Islet of Langerhans (tissue), 1 donor: ENCODE data around the gene ELP4.
"Not testable (repeated sequence)": the region's sequence is repeated elsewhere in the genome, so short reads cannot be mapped to it uniquely, and the experiment has no call there.

ENCODE experiments used
- FAIRE-seq: peaks from one replicate; lab custom pipeline; 2011; peaks lifted over from hg19 to GRCh38; lab: Jason Lieb, UNC

The ELP4 gene

GRCh38 chr11:31555938-31556337 is 46.4 kb downstream of the ELP4 start:
- peak; percentile 5 for FAIRE-seq

GRCh38 chr11:31558001-31558400 is 48.4 kb downstream of the ELP4 start:
- FAIRE-seq = no peak

DNA sequence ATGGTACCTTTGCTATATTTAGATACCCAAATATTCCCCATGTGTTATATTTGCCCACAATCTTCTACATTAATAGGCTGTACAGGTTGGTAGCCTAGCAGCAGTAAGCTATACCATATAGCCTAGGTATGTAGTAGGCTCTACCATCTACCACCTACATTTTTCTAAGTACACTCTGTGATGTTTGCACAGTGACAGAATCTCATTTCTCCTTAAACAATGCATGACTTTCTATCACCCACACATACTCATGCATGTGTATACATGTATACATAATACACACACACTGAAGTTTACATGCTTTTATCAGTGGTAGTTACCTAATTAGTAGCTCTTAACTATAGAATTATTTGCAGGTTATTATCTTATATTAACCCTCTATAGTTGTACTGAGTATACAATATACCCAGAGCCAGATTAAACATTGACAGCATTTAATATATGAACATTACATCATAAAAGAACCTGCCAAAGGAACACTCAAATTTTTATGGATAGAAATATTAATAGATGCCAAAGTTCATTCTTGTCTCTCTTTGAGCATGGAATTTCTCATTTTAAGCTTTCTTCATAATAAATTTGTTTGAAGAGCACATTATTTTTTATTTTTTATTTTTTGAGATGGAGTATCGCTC is 51.4 kb downstream of the ELP4 start:
- FAIRE-seq = no peak

GRCh38 chr11:31564517-31564916 is 55.0 kb downstream of the ELP4 start:
- not testable (repeated sequence) for FAIRE-seq

- FAIRE-seq = not testable (repeated sequence)
Observed at GRCh38 chr11:31574133-31574532, 64.6 kb downstream of the ELP4 start.

DNA sequence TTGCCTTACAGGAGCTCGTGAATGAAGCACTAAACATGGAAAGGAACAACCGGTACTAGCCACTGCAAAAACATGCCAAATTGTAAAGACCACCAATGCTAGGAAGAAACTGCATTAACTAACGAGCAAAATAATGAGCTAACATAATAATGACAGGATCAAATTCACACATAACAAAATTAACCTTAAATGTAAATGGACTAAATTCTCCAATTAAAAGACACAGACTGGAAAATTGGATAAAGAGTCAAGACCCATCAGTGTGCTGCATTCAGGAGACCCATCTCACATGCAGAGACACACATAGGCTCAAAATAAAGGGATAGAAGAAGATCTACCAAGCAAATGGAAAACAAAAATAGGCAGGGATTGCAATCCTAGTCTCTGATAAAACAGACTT is 66.2 kb downstream of the ELP4 start:
- FAIRE-seq = not testable (repeated sequence)

DNA sequence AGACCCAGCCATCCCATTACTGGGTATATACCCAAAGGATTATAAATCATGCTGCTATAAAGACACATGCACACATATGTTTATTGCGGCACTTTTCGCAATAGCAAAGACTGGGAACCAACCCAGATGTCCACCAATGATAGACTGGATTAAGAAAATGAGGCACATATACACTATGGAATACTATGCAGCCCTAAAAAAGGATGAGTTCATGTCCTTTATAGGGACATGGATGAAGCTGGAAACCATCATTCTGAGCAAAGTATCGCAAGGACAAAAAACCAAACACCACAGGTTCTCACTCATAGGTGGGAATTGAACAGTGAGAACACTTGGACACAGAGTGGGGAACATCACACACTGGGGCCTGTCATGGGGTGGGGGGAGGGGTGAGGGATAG is 69.8 kb downstream of the ELP4 start:
- not testable (repeated sequence) for FAIRE-seq

DNA sequence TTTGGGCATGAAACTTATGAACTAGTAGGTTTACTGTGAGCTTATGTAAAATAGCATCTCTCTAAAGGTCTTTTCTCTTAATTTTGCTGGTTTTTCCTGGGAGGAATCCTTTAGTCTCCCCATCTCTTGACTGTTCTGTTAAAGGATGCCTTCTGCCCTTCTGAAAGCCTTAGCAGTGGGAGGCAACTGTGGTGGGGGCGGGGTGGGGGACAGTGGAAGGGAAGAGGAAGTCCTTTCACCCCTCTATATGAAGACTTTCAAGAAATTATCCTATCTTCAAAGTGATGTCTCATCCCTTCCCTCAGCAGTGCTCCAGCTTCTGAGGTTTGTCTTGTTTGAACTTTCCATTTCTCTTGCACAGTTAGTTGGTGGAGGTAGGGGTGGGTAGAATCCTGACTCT is 73.1 kb downstream of the ELP4 start:
- FAIRE-seq = no peak

DNA sequence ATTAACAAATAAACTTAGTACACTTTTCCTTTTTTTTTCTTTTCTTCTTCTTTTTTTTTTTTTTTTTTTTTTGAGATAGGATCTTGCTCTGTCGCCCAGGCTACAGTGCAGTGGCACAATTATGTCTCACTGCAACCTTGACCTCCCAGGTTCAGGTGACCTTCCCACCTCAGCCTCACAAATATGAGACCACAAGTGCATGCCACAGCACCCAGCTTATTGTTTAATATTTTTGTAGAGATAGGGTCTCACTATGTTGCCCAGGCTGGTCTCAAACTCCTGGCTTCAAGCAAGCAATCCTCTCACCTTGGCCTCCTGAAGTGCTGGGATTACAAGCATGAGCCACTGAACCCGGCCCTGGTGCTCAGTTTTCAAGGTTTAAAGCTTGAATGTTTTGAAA is 88.9 kb downstream of the ELP4 start:
- no peak for FAIRE-seq

GRCh38 chr11:31601635-31602282 is 92.2 kb downstream of the ELP4 start:
- FAIRE-seq = peak; percentile 13

DNA sequence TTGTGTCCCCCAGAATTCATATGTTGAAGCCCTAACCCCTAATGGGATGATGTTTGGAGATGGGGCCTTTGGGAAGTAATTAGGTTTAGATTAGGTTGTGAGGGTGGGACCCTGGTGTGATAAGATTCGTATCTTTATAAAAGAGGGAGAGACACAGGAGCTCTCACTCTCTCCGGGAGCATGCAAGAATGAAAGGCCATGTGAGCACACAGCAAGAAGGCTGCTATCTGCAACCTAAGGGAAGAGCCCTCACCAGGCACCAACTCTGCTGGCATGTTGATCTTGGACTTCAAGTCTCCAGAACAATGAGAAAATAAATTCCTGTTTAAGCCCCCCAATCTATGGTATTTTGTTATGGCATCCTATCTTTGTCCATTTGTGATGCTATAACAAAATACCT is 97.3 kb downstream of the ELP4 start:
- FAIRE-seq = no peak

GRCh38 chr11:31607914-31608313 is 98.3 kb downstream of the ELP4 start:
- no peak for FAIRE-seq

- FAIRE-seq = no peak
Observed at GRCh38 chr11:31608995-31609394, 99.4 kb downstream of the ELP4 start.

GRCh38 chr11:31610544-31610943 is 101.0 kb downstream of the ELP4 start:
- FAIRE-seq = no peak

DNA sequence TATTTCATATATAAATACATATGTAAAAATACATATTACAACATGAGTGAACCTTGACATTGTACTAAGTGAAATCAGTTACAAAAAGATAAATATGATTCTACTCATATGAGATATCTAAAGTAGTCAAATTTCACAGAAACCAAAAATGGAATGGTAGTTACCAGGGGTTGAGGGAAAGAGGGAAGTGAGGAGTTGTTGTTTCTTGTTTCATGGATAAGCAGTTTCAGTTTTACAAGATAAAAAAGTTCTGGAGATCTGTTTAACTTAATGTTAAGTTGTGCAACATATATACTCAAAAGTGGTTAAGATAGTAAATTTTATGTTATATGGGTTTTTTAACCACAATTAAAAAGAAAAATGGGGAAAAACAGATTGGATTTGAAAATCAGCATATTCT is 107.7 kb downstream of the ELP4 start:
- no peak for FAIRE-seq

- FAIRE-seq = no peak
Observed at GRCh38 chr11:31619980-31620379, 110.4 kb downstream of the ELP4 start.

- no peak for FAIRE-seq
Observed at GRCh38 chr11:31620434-31620833, 110.9 kb downstream of the ELP4 start.

GRCh38 chr11:31625868-31626267 is 116.3 kb downstream of the ELP4 start:
- FAIRE-seq = no peak

DNA sequence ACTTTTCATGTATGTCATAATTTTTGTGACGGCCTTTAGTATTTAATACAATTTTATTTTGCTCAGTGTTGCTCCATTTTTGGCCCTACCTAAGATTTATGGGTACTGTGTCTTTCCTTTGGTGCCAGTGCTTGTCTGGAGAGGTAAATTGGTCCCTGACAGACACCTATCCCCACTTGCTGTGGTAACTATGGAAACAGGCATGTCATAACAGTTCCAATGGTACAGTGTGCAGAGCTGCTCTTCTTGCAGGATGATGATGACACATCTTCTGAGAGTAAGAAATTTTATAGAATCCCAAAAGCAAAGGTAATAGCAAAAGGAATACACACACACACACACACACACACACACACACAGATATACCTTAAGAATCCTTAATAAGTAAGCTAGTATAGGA is 118.5 kb downstream of the ELP4 start:
- peak; percentile 76 for FAIRE-seq

DNA sequence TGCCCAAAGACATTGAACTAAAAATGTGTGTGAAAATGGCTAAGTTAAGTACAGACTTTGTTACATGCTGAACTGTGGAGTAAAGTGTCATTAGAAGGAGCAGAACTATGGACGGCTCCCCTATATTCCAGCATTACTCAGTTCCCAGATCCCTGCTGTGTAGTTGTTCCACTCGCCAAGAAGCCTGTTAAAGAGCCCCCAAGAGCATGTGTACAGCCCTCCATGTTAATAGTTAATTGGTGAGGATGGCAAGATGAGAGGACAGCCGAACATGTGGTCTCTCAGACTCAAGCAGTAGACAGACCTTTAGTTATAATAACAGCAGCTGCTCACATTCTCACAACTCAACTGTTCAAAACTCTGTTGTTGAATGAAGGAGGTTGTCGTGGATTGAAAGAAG is 127.4 kb downstream of the ELP4 start:
- no peak for FAIRE-seq

DNA sequence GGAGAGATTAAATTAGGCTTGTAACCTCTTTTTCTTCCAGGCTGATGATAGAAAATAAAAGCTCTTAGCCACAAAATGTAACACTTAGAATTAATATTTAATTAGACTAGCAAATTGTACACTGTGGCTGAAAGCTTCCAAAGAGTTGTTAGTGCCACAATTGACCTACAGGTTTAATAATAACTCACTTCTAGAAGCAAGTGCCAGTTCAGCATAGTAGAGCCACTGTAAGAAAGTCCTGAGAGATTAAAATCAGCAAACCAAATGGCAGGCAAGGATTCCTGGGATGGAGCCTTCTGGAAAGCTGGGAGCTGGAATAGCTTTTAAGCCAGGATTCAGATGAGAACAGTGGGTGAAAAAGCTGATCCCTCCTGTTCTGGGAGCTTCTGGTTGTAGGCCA is 131.0 kb downstream of the ELP4 start:
- FAIRE-seq = no peak

GRCh38 chr11:31641477-31642062 is 132.0 kb downstream of the ELP4 start:
- FAIRE-seq = peak; percentile 98

GRCh38 chr11:31643857-31644256 is 134.3 kb downstream of the ELP4 start:
- FAIRE-seq = no peak

DNA sequence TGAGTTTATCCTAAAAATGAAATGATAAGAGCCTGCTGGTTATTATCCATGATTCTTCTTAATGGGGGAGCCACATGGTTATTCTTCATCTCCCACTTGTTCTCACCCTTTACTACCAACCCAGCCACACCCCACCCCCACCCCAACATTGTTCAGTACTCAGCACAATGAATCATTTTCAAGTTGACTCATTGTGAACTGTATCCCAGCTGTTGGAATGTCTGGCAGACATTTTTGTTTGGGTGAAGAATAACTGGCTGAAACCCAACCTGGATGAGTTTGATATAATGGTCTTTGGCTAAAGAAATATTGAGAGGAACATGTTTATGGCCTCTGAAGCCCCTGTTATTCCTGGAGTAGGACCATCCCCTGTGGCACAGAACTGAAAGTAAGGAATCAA is 136.2 kb downstream of the ELP4 start:
- no peak for FAIRE-seq
